Ectodermal cell (in vitro differentiated cells): Measurements from ENCODE around the gene COL1A1.

Source experiments
- H3K27ac ChIP-seq: 2 replicates; pipeline ENCODE4 v1.7.0; 2013; ENCODE audit warnings: mild to moderate bottlenecking, low read depth, low read length; ENCODE audit not compliant: insufficient read depth, poor library complexity, severe bottlenecking
- H3K27me3 ChIP-seq: 2 replicates; pipeline ENCODE4 v1.7.0; 2013; ENCODE audit warnings: mild to moderate bottlenecking, low read length; ENCODE audit not compliant: insufficient read depth, control insufficient read depth, poor library complexity, severe bottlenecking
- H3K36me3 ChIP-seq: one replicate; pipeline ENCODE4 v1.7.0; 2013; ENCODE audit warnings: low read length; ENCODE audit not compliant: control insufficient read depth, insufficient read depth
- H3K4me1 ChIP-seq: one replicate; pipeline ENCODE4 v1.7.0; 2013; ENCODE audit warnings: low read length; ENCODE audit not compliant: control insufficient read depth, insufficient read depth
- H3K4me3 ChIP-seq: 2 replicates; pipeline ENCODE4 v1.7.0; 2013; ENCODE audit warnings: low read depth, low read length, control low read depth; ENCODE audit not compliant: insufficient read depth
- H3K9me3 ChIP-seq: 2 replicates; pipeline ENCODE4 v1.7.0; 2013; ENCODE audit warnings: mild to moderate bottlenecking, low read length, moderate library complexity; ENCODE audit not compliant: control insufficient read depth
- WGBS, 2 experiments: methylation state at CpG; one replicate each; pipeline ENCODE4 v1.1.7; 2013; ENCODE audit warnings: missing lambda C conversion rate in 2 of 2; 5-methylcytosine and 5-hydroxymethylcytosine counted together

Gene COL1A1

GRCh38 chr17:50146230-50146926 lies 55.1 kb downstream of the COL1A1 start:
- H3K27ac ChIP-seq = no peak overlapping the region
- H3K27me3 ChIP-seq = peaks cover 16% of the 10 kb centered on the region
- peaks cover 27% of the 10 kb centered on the region for H3K36me3 ChIP-seq
- 68 to 81% methylated on average over 8 to 10 of the region's 10 CpGs for WGBS, 2 experiments
- H3K9me3 ChIP-seq = no peaks in the 10 kb centered on the region
- H3K4me1 ChIP-seq = peaks cover 28% of the 10 kb centered on the region
- no peak overlapping the region for H3K4me3 ChIP-seq

- Histone ChIP-seq H3K27me3 (peaks cover 16% of the 10 kb centered on the region), H3K4me1 (peaks cover 28% of the 10 kb centered on the region), H3K36me3 (peaks cover 33% of the 10 kb centered on the region), H3K4me3 (no peak overlapping the region), H3K27ac (no peak overlapping the region), H3K9me3 (no peaks in the 10 kb centered on the region)
- 82 to 85% methylated on average over 11 of the region's 11 CpGs for WGBS, 2 experiments
These were observed 55.8 kb downstream of the COL1A1 start for GRCh38 chr17:50145532-50146229.

GRCh38 chr17:50144845-50145531 lies 56.4 kb downstream of the COL1A1 start:
- Histone ChIP-seq H3K36me3 (peaks cover 38% of the 10 kb centered on the region), H3K27ac (no peak overlapping the region), H3K27me3 (peaks cover 9% of the 10 kb centered on the region), H3K4me1 (peaks cover 34% of the 10 kb centered on the region), H3K4me3 (no peak overlapping the region), H3K9me3 (no peaks in the 10 kb centered on the region)
- WGBS, 2 experiments = 91% methylated on average over 16 of the region's 16 CpGs

- Histone ChIP-seq H3K27ac (no peak overlapping the region), H3K36me3 (peaks cover 38% of the 10 kb centered on the region), H3K9me3 (no peaks in the 10 kb centered on the region), H3K4me1 (peaks cover 34% of the 10 kb centered on the region), H3K27me3 (peaks cover 3% of the 10 kb centered on the region), H3K4me3 (no peak overlapping the region)
- WGBS, 2 experiments = 87% methylated on average over 6 of the region's 6 CpGs
These were observed 57.1 kb downstream of the COL1A1 start for GRCh38 chr17:50144355-50144754.

GRCh38 chr17:50143461-50144176 lies 57.8 kb downstream of the COL1A1 start:
- Histone ChIP-seq H3K4me1 (peaks cover 34% of the 10 kb centered on the region), H3K4me3 (no peak overlapping the region), H3K36me3 (peaks cover 44% of the 10 kb centered on the region), H3K27me3 (no peaks in the 10 kb centered on the region), H3K9me3 (no peaks in the 10 kb centered on the region), H3K27ac (no peak overlapping the region)
- 95 to 96% methylated on average over 20 of the region's 20 CpGs for WGBS, 2 experiments

GRCh38 chr17:50141745-50142110 lies 59.7 kb downstream of the COL1A1 start:
- peaks cover 54% of the 10 kb centered on the region for H3K36me3 ChIP-seq

GRCh38 chr17:50141026-50141744 lies 60.2 kb downstream of the COL1A1 start:
- Histone ChIP-seq H3K4me3 (no peak overlapping the region), H3K27ac (no peak overlapping the region), H3K36me3 (peaks cover 54% of the 10 kb centered on the region), H3K27me3 (no peaks in the 10 kb centered on the region), H3K4me1 (peaks cover 11% of the 10 kb centered on the region), H3K9me3 (no peaks in the 10 kb centered on the region)
- WGBS, 2 experiments = 94 to 96% methylated on average over 16 of the region's 16 CpGs

More at GRCh38 chr17:50141745-50142110, 59.7 kb downstream of the COL1A1 start:
- no peak overlapping the region for H3K27ac ChIP-seq
- peaks cover 16% of the 10 kb centered on the region for H3K4me1 ChIP-seq
- no peaks in the 10 kb centered on the region for H3K27me3 ChIP-seq
- 94 to 95% methylated on average over 8 of the region's 8 CpGs for WGBS, 2 experiments
- H3K9me3 ChIP-seq = no peaks in the 10 kb centered on the region
- no peak overlapping the region for H3K4me3 ChIP-seq

- Histone ChIP-seq H3K4me1 (peaks cover 6% of the 10 kb centered on the region), H3K36me3 (peaks cover 54% of the 10 kb centered on the region), H3K27me3 (no peaks in the 10 kb centered on the region), H3K27ac (no peak overlapping the region), H3K9me3 (no peaks in the 10 kb centered on the region), H3K4me3 (no peak overlapping the region)
- WGBS, 2 experiments = 42 to 43% methylated on average over 19 of the region's 19 CpGs
These were observed 61.2 kb downstream of the COL1A1 start for GRCh38 chr17:50139950-50140885.
